Erythroblast (primary cell): ENCODE measurements around the gene TMEM176A.

Experiments
- GATA1 ChIP-seq: IDR thresholded peaks from 2 replicates; pipeline ENCODE4 v1.6.1; 2011; ENCODE audit warnings: low read depth, mild to moderate bottlenecking, control low read depth, low read length, moderate library complexity
- POLR2A ChIP-seq: IDR thresholded peaks from 2 replicates; pipeline ENCODE4 v1.6.1; 2011; ENCODE audit warnings: mild to moderate bottlenecking, low read length

GRCh38 chr7:150851492-150852370 lies 51.2 kb downstream of the TMEM176A start:
- TF ChIP-seq POLR2A (no peak), GATA1 (no peak)
